ENCODE measurements around the gene H3-3A.

- TF ChIP-seq POLR2AphosphoS5 (IDR thresholded peaks at IDR 0.05): no peak
- TF ChIP-seq POLR2A (IDR thresholded peaks at IDR 0.05): no peak
- no peak for TF ChIP-seq CTCF (IDR thresholded peaks at IDR 0.05)
- TF ChIP-seq EP300 (IDR thresholded peaks at IDR 0.05): no peak
Observed at GRCh38 chr1:226021401-226021800, 41.1 kb upstream of the H3-3A start.

All from upper lobe of left lung (tissue), 4 donors.